Middle frontal gyrus (tissue), 1 donor: ENCODE results near the gene ZC3H12A.
"Not testable (repeated sequence)": the region's sequence is repeated elsewhere in the genome, so short reads cannot be mapped to it uniquely, and the experiment has no call there.

Experiments used
- DNase-seq: peaks from one replicate; pipeline ENCODE4 v3.0.0-alpha.2; 2015; ENCODE audit warnings: low spot score; ENCODE audit errors: extremely low spot score

The ZC3H12A gene

DNA sequence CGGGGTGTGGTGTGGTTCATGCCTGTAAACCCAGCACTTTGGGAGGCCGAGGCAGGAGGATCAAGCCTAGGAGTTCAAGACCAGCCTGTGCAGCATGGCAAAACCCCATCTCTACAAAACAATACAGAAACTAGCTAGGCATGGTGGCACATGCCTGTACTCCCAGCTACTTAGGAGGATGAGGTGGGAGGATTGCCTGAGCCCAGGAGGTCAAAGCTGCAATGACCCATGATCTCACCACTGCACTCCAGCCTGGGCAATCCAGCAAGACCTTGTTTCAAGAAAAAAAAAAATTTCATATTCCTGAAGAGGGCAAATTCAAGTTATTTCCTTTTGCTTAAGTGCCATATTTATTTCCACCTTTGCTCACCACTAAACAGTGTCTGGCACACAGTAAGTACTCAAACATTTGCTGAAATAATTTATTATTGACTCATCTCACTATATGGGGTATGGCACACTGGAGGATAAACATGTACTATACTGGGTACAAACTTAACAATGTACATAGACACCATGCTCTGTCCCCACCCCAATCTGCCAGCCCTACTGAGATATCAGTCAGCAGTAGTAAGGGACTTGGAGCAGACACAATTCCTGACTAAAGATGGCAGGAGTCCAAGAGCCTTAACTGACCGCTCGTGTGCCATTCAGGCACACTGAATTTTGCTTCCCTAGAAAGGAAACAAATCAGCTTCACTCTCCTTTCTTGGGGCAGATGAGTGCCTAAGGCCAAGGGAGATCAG lies 24.7 kb downstream of the ZC3H12A start:
- DNase-seq: no peak

GRCh38 chr1:37501661-37502060 lies 27.3 kb downstream of the ZC3H12A start:
- no peak for DNase-seq

GRCh38 chr1:37502104-37502503 lies 27.7 kb downstream of the ZC3H12A start:
- no peak for DNase-seq

DNA sequence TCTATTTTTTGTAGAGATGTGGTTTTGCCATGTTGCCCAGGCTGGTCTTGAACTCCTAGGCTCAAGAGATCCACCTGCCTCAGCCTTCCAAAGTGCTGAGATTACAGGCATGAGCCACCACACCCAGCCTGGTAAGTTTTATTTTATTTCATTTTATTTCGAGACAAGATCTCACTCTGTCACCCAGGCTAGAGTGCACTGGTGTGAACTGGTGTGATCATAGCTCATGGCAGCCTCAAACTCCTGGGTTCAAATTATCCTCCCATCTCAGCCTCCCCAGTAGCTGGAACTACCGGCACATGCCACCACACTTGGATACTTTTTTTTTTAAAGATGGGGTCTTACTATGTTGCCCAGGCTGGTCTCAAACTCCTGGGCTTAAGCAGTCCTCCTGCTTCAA lies 28.4 kb downstream of the ZC3H12A start:
- DNase-seq: not testable (repeated sequence)

DNA sequence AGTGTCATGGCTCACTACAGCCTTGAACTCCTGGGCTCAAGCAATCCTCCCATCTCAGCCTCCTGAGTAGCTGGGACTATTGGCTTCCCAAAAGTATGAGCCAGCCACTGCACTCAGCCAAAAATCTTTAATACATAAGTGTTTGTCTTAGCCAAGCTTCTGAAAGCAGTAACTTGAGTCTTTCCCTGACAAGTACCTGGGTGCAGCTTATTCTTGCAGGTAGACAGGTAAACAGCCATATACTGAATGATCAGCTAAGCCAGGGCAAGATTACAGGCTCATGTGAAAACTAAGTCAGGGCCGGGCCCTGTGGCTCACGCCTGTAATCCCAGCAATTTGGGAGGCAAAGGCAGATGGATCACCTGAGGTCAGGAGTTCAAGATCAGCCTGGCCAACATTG lies 32.4 kb downstream of the ZC3H12A start:
- DNase-seq: no peak

GRCh38 chr1:37509181-37509580 lies 34.8 kb downstream of the ZC3H12A start:
- DNase-seq: no peak

GRCh38 chr1:37513795-37514349 lies 39.5 kb downstream of the ZC3H12A start:
- DNase-seq: no peak

DNA sequence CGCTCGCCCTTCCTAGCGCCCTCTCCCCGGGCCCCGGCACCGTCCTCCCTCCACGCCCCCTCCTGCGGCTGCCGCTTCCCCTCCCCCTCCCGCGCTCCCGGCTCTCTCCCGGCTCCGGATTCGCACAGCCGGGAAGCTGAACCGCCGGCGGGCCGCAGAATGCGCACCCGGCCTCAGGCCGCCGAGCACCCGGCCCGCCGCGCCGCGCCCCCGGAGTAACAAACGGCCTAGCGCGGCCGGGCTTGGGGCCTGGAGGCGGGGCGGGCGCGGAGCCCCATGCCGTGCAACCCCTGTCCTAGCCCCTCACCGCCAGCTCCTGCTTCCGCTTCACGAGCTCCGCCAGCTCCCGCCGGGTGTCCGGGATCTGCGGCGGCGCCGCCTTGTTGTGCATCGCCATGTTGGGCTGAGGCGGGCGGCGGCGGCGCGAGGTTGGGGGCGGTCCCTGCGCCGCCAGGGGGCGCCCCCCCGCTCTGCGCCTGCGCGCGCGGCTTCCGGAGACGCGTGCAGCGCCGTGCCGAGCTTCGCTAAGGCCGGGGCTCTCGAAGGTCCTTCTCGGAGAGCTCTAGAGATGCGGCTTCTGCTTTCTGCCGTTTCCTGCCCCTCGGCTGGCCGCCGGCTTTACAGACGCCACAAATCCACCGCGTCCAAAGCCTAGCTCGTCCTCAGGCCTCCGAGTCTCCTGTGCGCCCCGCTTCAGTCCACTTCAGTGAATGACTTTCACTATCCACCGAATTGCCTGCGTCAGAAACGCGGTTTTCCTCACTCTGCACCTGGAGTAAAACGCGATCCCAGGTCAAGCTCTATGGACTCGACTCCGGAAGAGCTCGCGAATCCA lies 40.2 kb downstream of the ZC3H12A start, which contains the start of gene MEAF6:
Gene MEAF6 (minus strand): TSS at position 417 of the 835 bp plus-strand sequence. CDS start 20 bp downstream, at position 397.
- DNase-seq: peak; percentile 62

DNA sequence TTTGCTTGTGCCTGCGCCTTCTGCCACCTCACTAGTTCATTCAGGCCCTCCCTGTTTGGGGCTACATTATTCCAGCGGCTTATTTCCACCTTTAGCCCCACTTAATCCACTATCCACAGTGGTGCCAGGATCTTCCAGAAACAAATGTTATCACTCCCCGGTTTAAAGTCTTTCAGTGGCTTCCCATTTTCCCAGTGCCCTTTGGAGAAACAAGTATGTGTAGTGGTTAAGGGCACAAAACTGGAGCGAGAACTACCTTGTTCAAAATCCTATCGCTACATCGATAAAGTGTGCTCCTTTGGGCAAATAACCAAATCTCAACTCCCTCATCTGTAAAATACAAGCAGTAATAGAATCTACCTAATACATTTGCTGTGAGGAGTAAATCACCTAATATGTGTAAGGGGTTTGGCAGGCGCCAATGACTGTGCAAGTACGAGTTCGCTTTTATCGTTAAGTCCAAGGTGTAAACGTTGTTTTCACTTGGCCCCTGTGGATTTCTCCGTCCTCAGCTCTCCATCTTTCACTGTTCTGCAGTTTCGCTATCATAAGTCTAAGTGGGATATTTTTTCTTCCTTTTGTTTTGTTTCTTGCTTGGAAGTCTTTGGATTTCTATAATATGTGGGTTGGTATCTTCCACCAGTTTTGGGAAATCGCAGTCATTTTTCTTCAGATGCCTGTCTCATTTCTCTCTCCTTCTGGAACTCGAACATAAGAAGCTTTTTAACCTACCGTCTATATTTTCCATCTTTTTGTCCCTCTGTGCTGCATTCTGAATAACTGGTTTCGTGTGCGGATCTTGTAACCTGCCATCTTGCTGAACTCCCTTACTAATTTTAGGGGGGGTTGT lies 41.0 kb downstream of the ZC3H12A start:
- no peak for DNase-seq

GRCh38 chr1:37517569-37517968 lies 43.2 kb downstream of the ZC3H12A start:
- no peak for DNase-seq

- DNase-seq: not testable (repeated sequence)
Measured at GRCh38 chr1:37518241-37518640, 43.9 kb downstream of the ZC3H12A start.

DNA sequence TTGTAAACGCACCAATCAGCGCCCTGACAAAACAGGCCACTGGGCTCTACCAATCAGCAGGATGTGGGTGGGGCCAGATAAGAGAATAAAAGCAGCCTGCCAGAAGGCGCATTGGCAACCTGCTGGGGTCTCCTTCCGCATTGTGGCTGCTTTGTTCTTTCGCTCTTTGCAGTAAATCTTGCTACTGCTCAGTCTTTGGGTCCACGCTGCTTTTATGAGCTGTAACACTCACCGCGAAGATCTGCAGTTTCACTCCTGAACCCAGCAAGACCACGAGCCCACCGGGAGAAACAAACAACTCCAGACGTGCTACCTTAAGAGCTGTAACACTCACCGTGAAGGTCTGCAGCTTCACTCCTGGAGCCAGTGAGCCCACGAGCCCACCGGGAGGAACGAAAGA lies 44.5 kb downstream of the ZC3H12A start:
- not testable (repeated sequence) for DNase-seq

GRCh38 chr1:37519613-37520012 lies 45.2 kb downstream of the ZC3H12A start:
- no peak for DNase-seq

GRCh38 chr1:37529888-37530287 lies 55.5 kb downstream of the ZC3H12A start:
- DNase-seq: not testable (repeated sequence)

DNA sequence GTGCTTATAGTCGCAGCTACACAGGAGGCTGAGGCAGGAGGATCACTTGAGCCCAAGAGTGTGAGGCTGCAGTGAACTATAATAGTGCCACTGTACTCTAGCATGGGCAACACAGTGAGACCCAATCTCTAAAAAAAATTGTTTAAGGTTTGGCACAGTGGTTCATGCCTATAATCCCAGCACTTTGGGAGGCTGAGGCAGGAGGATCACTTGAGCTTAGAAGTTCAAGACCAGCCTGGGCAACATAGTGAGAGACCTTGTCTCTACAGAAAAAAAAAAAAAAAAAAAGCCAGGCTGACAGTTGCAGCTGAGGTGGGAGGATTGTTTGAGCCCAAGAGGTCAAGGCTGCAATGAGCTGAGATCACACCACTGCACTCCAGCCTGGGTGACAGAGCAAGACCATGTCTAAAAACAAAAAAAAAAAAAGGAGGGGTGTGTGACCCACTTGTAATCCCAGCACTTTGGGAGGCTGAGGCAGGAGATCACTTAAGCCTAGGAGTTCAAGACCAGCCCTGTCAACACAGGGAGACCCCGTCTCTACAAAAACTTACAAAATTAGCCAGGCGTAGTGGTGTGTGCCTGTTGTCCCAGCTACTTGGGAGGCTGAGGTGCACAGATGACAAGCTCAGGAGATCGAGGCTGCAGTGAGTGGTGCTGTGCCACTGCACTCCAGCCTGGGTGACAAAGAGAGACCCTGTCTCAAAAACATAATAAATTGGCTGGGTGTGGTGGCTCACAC lies 58.2 kb downstream of the ZC3H12A start:
- not testable (repeated sequence) for DNase-seq

- no peak for DNase-seq
Measured at GRCh38 chr1:37533317-37534093, 59.1 kb downstream of the ZC3H12A start.
